Astrocyte (in vitro differentiated cells and primary cell): ENCODE results near the gene KIF21B. TPM values are rescaled to one million over a fixed set of nuclear protein-coding genes. Genes with fewer than 3 reads are reported as not detected.
A peak's percentile ranks its signal among the peaks of the same experiment; 100 is the strongest.

ENCODE experiments used
- DNase-seq: peaks from one replicate; pipeline ENCODE4 v3.0.0-alpha.2; 2010; ENCODE audit warnings: low read depth
- FAIRE-seq: peaks from 2 replicates; lab custom pipeline; 2011; peaks lifted over from hg19 to GRCh38; lab: Jason Lieb, UNC
- H2AFZ ChIP-seq: 2 replicates; pipeline ENCODE4 v1.6.0; 2012; ENCODE audit warnings: low read depth, low read length, inconsistent platforms
- H3K27ac ChIP-seq: 2 replicates; pipeline ENCODE4 v1.5.1; 2011; ENCODE audit warnings: low read depth, low read length, inconsistent platforms
- H3K27me3 ChIP-seq: 2 replicates; pipeline ENCODE4 v1.6.0; 2011; ENCODE audit warnings: low read length, inconsistent platforms; ENCODE audit not compliant: insufficient read depth
- H3K36me3 ChIP-seq: 2 replicates; pipeline ENCODE4 v1.5.1; 2011; ENCODE audit warnings: low read length, inconsistent platforms; ENCODE audit not compliant: insufficient read depth
- H3K4me1 ChIP-seq: 2 replicates; pipeline ENCODE4 v1.5.1; 2011; ENCODE audit warnings: low read length, inconsistent platforms; ENCODE audit not compliant: insufficient read depth
- H3K4me2 ChIP-seq: 2 replicates; pipeline ENCODE4 v1.6.0; 2012; ENCODE audit warnings: low read length, inconsistent platforms
- H3K4me3 ChIP-seq: 2 replicates; pipeline ENCODE4 v1.5.1; 2011; ENCODE audit warnings: low read depth, mild to moderate bottlenecking, low read length, inconsistent platforms; ENCODE audit not compliant: insufficient read depth
- H3K79me2 ChIP-seq: 2 replicates; pipeline ENCODE4 v1.6.0; 2012; ENCODE audit warnings: mild to moderate bottlenecking, low read length, inconsistent platforms; ENCODE audit not compliant: insufficient read depth
- H3K9ac ChIP-seq: 2 replicates; pipeline ENCODE4 v1.6.0; 2012; ENCODE audit warnings: mild to moderate bottlenecking, low read length, inconsistent platforms
- H3K9me3 ChIP-seq: 2 replicates; pipeline ENCODE4 v1.5.1; 2012; ENCODE audit warnings: low read depth, mild to moderate bottlenecking, low read length, inconsistent platforms; ENCODE audit not compliant: insufficient read depth
- H4K20me1 ChIP-seq: 2 replicates; pipeline ENCODE4 v1.6.0; 2012; ENCODE audit warnings: low read length, inconsistent platforms; ENCODE audit not compliant: insufficient read depth
- H3K27ac Mint-ChIP-seq: one replicate; pipeline ENCODE4 v1.8.0; 2021; ENCODE audit warnings: mild to moderate bottlenecking, mixed read lengths; ENCODE audit not compliant: unreplicated experiment
- H3K27me3 Mint-ChIP-seq: one replicate; pipeline ENCODE4 v1.8.0; 2021; ENCODE audit warnings: low read depth, mixed read lengths; ENCODE audit not compliant: unreplicated experiment
- H3K36me3 Mint-ChIP-seq: one replicate; pipeline ENCODE4 v1.8.0; 2021; ENCODE audit warnings: low read depth, mixed read lengths; ENCODE audit not compliant: unreplicated experiment
- H3K4me1 Mint-ChIP-seq: one replicate; pipeline ENCODE4 v1.8.0; 2021; ENCODE audit warnings: low read depth, mixed read lengths; ENCODE audit not compliant: unreplicated experiment
- H3K4me3 Mint-ChIP-seq: one replicate; pipeline ENCODE4 v1.8.0; 2021; ENCODE audit warnings: mild to moderate bottlenecking, moderate library complexity, mixed read lengths; ENCODE audit not compliant: unreplicated experiment
- H3K9me3 Mint-ChIP-seq: one replicate; pipeline ENCODE4 v1.8.0; 2021; ENCODE audit warnings: mild to moderate bottlenecking, mixed read lengths; ENCODE audit not compliant: unreplicated experiment
- CTCF ChIP-seq: IDR thresholded peaks from 2 replicates; pipeline ENCODE4 v1.5.1; 2011; ENCODE audit warnings: low read depth, mild to moderate bottlenecking, inconsistent platforms, low read length, moderate library complexity; ENCODE audit not compliant: insufficient read depth
- EZH2 ChIP-seq: IDR thresholded peaks from 2 replicates; pipeline ENCODE4 v1.6.1; 2012; ENCODE audit warnings: mild to moderate bottlenecking, low read length, inconsistent platforms; ENCODE audit not compliant: insufficient read depth
- total RNA-seq: library from RNA; stranded (reverse); gene quantifications from 2 replicates; pipeline ENCODE4 v1.2.1, GENCODE V29; 2021

Gene KIF21B
- total RNA-seq, 1 donor from 2014 or later = 4.7 TPM

- Mint-ChIP-seq H3K27me3 (no peaks in the 10 kb centered on the region), H3K4me3 (no peak overlapping the region), H3K27ac (no peak overlapping the region), H3K4me1 (no peaks in the 10 kb centered on the region), H3K36me3 (peaks cover 15% of the 10 kb centered on the region), H3K9me3 (peaks cover under 1% of the 10 kb centered on the region)
- no peaks in the 10 kb centered on the region for H3K36me3 ChIP-seq
- DNase-seq (no peak), FAIRE-seq (no peak)
- no peaks in the 10 kb centered on the region for H3K27me3 ChIP-seq
- H3K9me3 ChIP-seq = no peaks in the 10 kb centered on the region
- TF ChIP-seq CTCF (no peak), EZH2 (no peak)
- H3K9ac ChIP-seq = no peak overlapping the region
- no peaks in the 10 kb centered on the region for H3K79me2 ChIP-seq
- no peak overlapping the region for H3K4me2 ChIP-seq
- no peaks in the 10 kb centered on the region for H3K4me1 ChIP-seq
- H2AFZ ChIP-seq = no peak overlapping the region
- no peak overlapping the region for H3K27ac ChIP-seq
- H3K4me3 ChIP-seq = no peak overlapping the region
- H4K20me1 ChIP-seq = no peaks in the 10 kb centered on the region
These were observed 38.0 kb downstream of the KIF21B start for GRCh38 chr1:200985481-200985880.

GRCh38 chr1:200983035-200983561 is 40.4 kb downstream of the KIF21B start:
- Mint-ChIP-seq H3K4me3 (no peak overlapping the region), H3K4me1 (no peaks in the 10 kb centered on the region), H3K27me3 (no peaks in the 10 kb centered on the region), H3K27ac (no peak overlapping the region), H3K9me3 (peaks cover 5% of the 10 kb centered on the region), H3K36me3 (peaks cover 24% of the 10 kb centered on the region)
- Histone ChIP-seq H3K4me2 (no peak overlapping the region), H3K36me3 (no peaks in the 10 kb centered on the region), H3K4me1 (no peaks in the 10 kb centered on the region), H4K20me1 (no peaks in the 10 kb centered on the region), H3K9me3 (no peaks in the 10 kb centered on the region), H3K27me3 (no peaks in the 10 kb centered on the region), H3K4me3 (no peak overlapping the region), H3K9ac (no peak overlapping the region), H2AFZ (no peak overlapping the region), H3K27ac (no peak overlapping the region), H3K79me2 (no peaks in the 10 kb centered on the region)
- DNase-seq (no peak), FAIRE-seq (no peak)
- no peak for TF ChIP-seq EZH2
- TF ChIP-seq CTCF = no peak

- Histone ChIP-seq H3K36me3 (no peaks in the 10 kb centered on the region), H3K4me2 (no peak overlapping the region), H3K9ac (no peak overlapping the region), H4K20me1 (no peaks in the 10 kb centered on the region), H3K4me1 (no peaks in the 10 kb centered on the region), H2AFZ (no peak overlapping the region), H3K79me2 (no peaks in the 10 kb centered on the region), H3K27ac (no peak overlapping the region), H3K4me3 (no peak overlapping the region), H3K27me3 (no peaks in the 10 kb centered on the region), H3K9me3 (no peaks in the 10 kb centered on the region)
- DNase-seq = peak; percentile 12
- Mint-ChIP-seq H3K27ac (no peak overlapping the region), H3K4me3 (no peak overlapping the region), H3K9me3 (peaks cover 5% of the 10 kb centered on the region), H3K36me3 (peaks cover 22% of the 10 kb centered on the region), H3K4me1 (no peaks in the 10 kb centered on the region), H3K27me3 (no peaks in the 10 kb centered on the region)
- FAIRE-seq = no peak
- no peak for TF ChIP-seq EZH2
- TF ChIP-seq CTCF = no peak
These were observed 41.2 kb downstream of the KIF21B start for GRCh38 chr1:200982071-200982945.
